ENCODE data around the gene TATDN3.
"Not testable (repeated sequence)": the region's sequence is repeated elsewhere in the genome, so short reads cannot be mapped to it uniquely, and the experiment has no call there.

The TATDN3 gene

DNA sequence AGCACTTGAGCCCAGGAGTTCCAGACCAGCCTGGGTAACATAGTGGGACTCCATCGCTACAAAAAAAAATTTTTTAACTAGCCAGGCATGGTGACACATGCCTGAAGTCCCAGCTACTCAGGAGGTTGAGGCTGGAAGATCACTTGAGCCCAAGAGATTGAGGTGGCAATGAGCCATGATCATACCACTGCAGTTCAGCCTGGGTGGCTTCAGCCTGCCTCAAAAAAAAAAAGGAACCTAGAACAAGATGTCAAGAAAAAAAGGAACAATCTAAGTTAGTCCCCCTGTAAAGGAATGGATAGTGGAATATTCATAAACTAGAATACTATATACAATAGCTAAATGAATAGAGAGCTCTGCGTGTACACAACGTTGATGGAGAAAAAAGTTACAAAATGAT lies 14.5 kb upstream of the TATDN3 start:
- no peak for DNase-seq

DNA sequence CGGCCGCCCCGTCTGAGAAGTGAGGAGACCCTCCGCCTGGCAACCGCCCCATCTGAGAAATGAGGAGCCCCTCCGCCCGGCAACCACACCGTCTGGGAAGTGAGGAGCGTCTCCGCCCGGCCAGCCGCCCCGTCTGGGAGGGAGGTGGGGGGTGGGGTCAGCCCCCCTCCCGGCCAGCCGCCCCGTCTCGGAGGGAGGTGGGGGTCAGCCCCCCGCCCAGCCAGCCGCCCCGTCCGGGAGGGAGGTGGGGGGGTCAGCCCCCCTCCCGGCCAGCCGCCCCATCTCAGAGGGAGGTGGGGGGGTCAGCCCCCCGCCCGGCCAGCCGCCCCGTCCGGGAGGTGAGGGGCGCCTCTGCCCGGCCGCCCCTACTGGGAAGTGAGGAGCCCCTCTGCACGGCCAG lies 12.6 kb upstream of the TATDN3 start:
- DNase-seq, result not testable (repeated sequence)

DNA sequence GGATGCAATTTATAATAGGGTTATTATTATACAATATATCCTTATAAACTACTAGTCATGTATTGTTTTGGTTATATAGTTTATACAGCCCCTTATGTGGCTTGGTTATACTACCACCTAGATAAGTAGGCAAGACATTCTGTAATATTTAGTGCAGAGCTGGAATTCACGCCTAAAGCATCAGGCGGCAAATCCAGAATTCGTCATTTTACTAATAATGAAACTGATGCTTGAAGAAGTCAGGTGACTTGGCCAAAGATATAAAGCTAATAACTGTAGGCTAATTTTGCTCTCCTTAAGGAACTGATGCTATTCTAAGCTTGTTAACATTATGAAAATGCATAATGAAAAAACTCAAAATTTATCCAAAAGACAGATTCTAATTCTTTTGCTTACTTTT lies 10.9 kb upstream of the TATDN3 start:
- DNase-seq, result no peak

DNA sequence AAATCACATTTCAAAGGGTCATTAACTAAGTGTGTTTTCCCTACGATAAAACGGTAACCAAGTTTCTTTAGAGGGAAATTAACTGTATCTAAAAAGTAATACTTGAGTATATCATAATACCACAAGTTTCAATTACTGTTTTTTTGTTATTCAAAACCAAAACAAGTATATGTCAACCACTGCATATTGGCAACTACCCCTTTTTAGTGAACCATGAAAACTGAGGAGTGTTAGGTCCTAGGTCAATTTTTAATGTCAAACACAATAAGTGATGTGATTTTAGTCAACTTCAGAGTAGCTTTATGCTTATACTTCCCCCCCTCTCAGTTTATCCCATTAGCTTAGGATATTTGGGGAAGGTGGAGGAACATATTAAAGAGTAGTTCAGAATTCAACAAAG lies 10.5 kb upstream of the TATDN3 start:
- no peak for DNase-seq

DNA sequence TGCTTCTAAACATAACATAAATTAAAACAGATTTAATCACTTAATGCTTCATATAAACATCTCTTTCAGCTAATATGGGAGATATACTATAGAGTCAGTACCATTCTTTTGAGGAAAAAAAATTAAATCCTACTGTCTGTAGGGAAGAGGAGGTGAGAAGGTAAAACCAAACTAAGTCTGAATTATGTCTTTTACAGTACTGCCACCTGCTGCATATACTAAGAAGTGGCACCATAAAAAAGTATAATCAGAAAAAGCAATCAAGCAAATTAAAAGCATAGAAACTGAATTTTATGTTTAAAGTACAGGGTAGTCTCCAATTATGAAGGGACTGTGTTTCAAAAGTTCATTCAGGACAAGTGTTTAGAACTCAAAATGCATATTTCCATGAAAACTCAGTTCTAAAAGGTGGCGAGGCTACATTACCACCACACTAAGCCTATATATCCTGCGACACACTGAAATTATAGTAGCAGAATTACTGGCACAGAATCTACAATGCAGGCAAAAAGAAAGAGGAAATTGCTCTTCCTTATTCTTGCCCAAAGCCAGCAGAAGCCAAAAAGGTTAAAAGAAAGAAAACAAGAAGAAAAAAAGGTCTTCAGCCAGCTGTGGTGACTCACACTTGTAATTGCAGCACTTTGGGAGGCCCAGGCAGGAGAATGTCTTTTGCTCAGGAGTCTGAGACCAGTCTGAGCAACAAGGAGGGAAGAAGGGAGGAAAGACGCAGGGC lies 9.1 kb upstream of the TATDN3 start:
- no peak for DNase-seq

DNA sequence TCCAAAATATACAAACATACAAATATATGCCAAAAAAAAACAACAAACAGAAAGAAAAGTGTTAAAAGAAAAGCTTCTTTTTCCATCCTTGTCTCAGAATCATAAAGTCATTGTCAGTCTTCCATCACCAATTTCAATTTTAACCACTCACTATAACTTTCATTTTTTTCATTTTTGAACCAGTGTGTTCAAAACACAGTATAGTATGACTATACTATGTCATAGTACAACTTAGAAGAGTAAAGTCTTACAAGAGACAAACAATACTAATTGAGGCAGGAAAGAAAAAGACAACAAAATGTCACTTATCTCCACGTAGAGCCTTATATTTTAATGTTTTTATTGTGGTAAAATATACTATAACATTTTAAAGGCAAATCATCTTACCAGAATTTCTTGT lies 7.7 kb upstream of the TATDN3 start:
- no peak for DNase-seq

DNA sequence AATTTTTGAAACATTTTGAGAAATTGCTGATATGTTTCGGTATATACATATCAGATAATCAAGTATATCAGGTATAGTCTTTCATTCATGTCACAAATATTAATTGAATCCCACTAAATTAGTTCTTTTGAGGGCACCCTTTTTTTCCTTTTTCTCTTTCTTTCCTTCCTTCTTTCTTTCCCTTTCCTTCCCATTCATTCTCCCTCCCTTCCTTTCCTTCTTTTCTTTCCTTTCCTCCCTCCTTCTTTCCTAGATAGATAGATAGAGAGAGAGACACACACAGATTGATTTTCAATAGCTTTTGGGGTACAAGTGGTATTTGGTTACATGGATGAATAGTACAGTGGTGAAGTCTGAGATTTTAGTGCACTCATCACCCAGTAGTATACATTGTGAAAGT lies 5.8 kb upstream of the TATDN3 start:
- no peak for DNase-seq

DNA sequence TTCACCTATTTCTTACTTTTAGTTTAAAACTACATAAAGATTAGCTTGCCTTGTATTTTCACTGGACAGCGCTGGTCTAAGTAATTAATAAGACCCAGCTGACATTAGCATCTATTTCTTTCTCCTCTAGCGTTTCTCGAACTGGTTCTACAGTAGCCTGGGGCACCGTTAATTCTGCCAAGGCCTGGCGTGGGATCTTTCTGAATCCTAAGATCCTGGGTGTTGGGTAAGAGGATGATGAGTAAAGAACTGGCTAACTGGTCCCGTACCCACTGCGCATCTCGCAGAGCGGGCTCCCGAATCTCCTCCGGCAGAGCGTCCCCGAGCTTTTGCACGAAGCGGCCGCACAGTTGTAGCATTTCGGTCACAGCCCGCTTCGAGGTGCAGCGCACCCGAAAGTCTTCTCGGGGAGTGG lies 426 bp upstream of the TATDN3 start:
- no peak for DNase-seq

DNA sequence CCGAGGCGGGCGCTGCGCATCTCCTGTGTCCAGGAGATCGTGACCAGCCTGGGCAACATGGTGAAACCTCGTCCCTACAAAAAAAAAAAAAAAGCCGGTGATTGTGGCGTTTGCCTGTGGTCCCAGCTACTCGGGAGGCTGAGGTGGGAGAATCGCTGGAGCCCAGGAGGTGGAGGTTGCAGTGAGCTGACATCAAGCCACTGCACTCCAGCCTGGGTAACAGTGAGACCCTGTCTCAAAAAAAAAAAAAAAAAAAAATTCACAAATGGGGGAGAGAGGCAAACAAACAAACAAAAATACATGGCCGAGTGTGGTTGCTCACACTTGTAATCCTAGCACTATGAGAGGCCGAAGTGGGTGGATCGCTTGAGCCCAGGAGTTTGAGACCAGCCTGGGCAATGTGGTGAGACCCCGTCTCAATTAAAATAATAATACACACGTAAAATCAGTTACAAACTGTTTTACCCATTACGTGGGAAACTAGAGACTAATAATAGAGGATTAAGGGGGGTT lies 758 bp downstream of the TATDN3 start:
- DNase-seq, result no peak

DNA sequence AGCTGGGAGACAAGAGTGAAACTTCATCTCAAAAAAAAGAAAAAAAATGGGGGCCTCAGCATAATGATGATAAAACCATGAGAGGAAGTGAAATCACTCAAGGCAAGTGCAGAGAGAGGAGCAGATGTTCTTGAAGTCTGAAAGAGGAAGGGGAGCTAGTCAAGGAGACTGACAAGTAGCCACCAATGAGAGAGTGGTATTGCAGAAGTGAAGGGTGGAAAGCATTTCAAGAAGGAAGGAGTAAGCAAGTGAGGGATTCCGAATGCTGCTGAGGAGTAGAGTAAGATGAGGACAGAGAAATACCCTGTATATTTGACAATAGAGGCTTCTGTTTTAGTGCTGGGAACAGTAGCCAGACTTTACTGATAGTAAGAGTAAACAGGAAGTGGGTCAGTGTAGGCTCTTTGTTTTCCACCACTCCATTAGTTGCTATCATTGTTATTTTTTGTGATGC lies 2.9 kb downstream of the TATDN3 start:
- DNase-seq, result no peak

DNA sequence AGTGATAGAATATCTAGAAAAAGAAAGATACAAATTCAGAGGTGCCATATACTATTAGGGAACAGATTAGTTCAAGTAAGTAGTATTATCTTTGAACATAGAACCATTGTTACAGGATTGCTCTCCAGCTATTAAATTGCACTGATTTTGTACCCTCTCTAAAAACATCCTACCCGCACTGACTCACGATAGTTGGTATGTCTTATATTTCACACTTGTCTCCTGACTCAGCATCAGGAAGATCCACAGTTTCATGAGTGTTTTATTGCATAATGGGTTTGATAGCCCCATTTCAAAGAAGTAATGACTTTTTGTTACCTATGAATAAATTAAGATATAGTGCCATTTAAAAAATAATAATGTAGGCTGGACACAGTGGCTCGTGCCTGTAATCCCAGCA lies 6.0 kb downstream of the TATDN3 start:
- DNase-seq, result no peak

DNA sequence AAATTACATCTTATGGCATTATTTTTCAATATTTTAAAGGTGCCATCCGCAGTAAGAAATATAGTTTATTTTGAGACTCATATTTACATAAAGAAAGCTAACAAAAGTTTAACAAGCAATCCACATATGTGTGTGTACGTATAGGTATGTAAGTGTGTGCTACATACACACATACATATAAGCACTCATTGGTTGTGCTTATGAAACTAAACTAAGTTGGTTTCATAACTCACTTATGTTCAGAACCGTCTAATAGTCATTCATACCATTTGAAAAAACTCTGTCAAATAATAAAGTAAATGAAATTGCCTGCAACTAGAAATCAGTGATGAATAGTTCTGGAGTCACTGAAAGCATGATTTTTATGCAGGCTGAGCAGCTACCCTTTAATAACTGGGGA lies 14.1 kb downstream of the TATDN3 start:
- DNase-seq, result no peak

DNA sequence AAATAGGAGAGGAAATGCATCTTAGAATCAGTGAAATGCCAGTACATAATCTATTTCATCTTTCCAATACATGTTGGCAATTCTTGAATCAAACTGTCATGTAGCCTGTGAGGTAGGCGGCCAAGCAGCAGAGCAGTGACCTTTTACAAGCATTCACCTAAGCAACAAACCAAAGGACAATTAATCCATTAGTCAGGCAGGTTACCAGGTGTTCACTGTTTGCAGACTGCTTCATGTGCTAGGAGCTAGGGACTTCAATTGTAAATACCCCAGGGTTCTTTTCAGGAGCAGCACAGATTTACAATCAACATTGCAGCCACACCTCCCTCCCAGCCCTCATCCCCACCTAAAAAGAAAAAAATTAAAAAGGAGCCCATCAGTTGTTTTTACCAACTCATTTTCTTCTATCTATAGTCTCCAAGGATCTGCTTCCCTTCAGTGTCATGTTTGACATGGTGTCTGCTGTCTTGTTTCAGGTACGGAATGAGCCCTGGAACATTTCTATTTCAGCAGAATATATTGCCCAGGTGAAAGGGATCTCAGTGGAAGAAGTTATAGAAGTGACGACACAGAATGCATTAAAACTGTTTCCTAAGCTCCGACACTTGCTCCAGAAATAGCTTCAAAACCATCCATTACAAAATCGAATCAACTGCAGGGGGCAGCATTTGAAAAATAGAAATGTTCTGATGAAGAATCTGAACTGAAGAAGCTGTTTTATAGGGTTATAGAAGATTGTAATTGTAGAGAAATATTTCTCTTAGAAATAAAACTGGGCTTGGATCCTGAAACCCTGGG lies 23.0 kb downstream of the TATDN3 start:
- no peak for DNase-seq

DNA sequence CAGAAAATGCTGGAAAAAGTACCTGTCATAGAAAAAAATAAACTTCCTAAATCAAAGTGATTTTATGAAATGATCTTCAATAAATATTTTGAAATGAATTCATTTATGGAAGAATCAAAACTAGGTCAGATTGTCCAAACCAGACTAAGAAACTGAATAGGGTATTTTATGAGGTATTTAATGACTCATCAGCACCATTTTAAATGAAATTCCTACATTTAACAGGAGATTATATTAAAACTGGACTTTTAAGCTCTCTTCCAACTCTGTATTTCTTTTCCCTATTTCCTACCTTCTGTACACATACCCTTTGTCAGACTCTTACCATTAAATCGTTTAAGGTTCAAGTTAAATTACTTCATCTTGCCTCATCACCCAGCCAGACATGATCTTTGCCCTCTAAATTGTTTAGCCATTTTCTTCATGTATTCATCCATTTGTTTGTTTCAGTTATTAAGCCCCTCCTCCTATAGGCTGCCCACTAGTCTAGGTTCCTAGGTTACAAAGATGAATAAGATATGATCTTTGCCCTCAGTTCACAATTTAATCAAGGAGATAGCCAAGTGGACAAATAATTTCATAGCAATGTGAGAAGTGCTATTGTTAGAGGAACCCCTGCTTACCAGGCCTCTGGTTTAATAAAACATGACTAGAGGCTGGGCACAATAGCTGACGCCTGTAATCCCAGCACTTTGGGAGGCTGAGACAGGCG lies 25.0 kb downstream of the TATDN3 start:
- no peak for DNase-seq

DNA sequence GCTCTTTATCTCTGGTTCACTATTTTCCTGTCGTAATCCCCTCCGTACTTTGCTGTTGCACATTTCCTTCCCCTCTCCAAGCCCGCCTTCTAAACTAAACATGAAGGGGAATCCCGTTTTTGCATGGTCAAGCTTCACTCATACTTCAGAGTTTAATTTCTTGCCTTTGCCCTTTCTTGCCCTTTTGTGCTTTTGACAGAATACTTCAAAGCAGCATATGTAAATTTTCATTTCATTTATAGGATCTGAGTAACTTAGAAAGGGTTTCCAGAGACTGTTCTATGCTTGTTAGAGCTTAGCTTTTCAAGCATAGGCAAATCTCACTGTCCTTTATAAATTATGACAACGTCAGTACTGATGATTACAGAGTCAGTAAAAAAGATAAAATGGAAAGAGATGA lies 28.0 kb downstream of the TATDN3 start:
- DNase-seq, result no peak

DNA sequence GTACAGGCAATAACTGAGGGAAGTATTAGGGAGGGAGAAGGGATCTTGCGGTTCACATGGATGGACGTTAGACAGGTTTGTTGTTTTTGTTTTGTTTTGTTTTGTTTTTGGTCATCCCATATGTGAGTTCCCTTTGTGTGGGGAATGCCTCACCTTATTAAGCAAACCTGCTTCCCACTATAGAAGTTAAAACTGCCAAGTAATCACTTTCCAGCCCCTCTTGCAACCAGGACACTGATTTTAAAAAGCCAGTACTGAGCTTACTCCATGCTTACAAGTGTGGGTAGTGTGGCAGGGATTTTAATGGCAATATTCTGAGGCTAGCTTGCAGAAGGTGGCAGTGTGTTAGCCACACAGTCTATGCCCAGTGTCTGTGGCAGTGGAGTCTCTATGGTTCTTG lies 29.3 kb downstream of the TATDN3 start:
- DNase-seq, result no peak

DNA sequence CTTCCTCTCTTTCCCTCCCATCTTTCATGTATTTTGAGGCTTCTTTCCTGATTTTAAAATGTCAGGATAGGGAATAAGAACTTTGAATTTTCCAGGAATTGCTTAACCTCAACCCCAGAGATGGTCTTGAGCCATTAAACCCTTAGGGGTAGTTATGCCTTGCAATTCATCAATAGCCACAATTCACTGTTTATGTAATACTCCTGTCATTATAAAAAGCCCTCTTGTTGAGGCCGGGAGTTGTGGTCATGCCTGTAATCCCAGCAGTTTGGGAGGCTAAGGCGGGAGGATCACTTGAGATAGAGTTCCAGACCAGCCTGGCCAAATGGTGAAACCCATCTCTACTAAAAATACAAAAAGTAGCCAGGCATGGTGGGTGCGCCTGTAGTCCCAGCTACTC lies 31.3 kb downstream of the TATDN3 start:
- no peak for DNase-seq

DNA sequence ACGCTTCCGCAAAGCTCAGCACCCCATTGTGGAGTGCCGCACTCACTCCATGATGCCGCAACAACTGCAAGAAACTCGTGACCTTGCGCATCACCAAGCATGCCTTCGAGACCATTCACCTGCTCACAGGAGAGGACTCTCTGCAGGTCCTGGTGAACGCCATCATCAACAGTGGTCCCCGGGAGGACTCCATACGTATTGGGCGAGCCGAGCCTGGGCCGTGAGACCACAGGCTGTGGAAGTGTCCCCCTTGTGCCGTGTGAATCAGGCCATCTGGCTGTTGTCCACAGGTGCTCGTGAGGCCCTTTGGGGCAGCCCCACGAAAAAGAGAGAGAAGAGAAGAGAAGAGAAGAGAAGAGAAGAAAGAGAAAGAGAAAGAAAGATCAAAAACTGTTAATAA lies 32.5 kb downstream of the TATDN3 start:
- DNase-seq, result no peak

DNA sequence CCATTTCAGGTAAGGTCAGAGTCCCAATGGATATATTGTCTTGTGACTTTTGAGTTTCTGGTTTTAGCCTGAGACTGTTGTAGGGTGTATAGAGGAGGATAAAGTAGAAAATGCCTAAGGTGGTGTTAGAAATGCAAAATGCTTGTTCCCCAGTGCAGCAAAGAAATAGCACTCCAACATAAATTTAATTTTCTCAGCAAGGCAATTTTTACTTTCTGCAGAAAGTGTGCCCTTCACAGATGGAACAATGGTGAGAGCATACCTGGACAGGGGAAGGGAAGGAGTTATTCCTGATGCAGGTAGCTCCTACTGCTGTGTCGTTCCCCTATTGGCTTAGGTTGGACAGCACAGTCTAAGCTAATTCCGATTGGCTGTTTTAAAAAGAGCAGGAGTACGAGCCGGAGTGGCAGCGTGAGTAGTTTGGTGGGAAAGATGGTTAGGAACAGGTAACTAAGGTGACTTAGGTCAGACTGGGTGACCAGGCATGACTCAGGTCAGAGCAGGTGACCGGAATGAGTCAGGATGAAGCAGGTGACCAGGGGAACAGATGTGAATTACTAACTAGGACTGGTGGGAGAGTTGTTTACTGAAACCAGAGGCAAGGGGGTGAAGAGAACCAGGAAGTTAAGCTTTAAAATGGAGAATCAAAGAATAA lies 34.2 kb downstream of the TATDN3 start:
- DNase-seq, result no peak

DNA sequence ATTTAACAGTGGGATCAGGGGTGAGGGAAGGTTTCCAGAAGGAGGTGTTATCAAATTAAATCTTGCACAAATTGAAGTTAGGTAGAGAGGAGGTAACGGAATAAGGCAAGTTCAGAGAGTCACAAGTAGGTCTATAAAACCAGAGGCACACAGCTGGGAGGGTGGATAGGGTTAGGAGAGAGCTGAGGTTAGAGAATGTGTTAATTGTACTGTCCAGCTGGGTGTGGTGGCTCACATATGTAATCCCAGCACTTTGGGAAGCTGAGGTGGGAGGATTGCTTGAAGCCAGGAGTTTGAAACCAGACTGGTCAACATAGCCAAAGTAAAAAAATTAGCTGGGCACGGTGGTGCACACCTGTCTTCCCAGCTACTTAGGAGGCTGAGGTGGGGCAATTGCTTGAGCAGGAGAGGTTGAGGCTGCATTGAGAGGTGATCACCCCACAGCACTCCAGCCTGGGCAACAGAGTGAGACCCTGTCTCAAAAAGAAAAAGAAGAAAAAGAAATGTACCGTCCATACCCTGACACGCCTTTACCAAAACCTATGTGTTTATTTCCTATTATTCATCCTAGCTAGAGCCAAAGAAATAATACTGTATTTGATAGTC lies 35.6 kb downstream of the TATDN3 start:
- DNase-seq, result no peak

DNA sequence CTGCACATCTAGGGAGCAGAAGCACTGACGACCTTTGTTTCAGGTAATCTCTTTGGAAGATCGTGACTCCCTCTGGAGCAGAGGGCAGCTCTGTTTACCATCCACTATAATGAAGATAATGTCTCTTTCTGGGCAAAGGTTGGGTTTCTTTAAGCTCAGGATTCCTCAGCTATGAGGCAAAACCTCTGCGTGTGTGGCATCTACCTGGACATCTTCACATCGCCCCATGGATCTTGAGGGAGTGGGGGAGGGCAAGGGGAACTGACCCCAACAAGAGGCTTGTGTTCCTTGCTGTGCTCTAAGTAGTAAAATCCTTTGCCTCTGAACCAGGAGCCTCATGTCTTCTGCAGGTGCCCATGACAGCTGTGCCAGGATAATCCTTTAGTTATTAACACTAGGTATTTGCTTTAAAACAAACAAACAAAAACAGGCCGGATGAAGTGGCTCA lies 36.2 kb downstream of the TATDN3 start:
- no peak for DNase-seq

DNA sequence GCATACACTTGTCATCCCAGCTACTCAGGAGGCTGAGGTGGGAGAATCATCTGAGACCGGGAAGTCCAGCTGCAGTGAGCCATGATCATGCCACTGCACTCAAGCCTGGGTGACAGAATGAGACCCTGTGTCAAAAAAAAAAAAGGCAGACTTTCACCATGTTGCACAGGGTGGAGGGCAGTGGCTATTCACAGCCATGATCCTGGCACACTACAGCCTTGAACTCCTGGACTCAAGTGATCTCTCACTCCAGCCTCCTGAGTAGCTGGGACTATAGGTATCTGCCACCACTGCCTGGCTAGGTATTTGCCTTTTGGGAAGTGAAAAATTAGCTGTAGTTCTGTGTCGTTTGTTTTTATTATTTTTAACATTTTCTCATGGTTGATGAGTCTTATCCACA lies 36.7 kb downstream of the TATDN3 start:
- DNase-seq, result no peak
